Measurements from ENCODE around the gene ZNF608.

ZNF608 gene

GRCh38 chr5:124738681-124739633 is 7.5 kb downstream of the ZNF608 start:
- no peak for DNase-seq

GRCh38 chr5:124737651-124738050 is 8.8 kb downstream of the ZNF608 start:
- no peak for DNase-seq

GRCh38 chr5:124736805-124737188 is 9.6 kb downstream of the ZNF608 start:
- no peak for DNase-seq

DNA sequence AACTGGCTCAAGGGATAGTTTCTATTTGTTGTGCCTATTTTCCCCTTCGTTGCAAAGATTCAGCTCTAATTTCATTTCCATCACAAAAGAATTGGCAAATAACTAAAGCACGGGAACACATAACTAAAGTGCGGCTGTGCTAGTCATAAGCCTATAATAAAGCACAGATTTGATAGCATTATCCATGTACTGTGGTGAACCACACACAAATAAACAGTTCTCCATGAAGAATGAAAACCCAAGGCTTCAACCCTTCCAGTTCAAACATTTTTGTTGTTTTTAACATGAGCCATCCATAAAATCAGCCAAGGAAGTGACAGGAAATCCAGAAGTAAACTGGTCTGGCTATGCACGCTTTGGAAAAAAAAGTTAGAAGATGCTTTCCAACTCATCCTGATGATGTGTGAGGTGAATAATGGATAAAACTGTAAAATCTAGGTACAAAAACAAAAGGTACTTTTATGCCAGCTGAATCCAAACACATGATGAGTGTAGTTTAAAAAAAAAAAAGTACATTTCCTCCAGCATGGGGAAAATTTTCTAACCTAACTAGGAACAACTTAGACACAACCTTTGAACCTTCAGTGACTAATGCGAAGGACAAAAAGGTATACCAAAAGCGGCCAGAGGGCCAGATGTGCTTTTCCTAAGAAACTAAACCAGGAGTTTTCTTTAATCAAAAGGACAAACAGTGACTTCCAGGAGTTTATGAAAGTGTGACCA is 10.2 kb downstream of the ZNF608 start:
- DNase-seq, result no peak

- DNase-seq, result no peak
Measured at GRCh38 chr5:124735169-124735858, 11.1 kb downstream of the ZNF608 start.

- no peak for DNase-seq
Measured at GRCh38 chr5:124734574-124735168, 11.8 kb downstream of the ZNF608 start.

- no peak for DNase-seq
Measured at GRCh38 chr5:124733329-124733650, 13.1 kb downstream of the ZNF608 start.

- no peak for DNase-seq
Measured at GRCh38 chr5:124732428-124733328, 13.8 kb downstream of the ZNF608 start.

DNA sequence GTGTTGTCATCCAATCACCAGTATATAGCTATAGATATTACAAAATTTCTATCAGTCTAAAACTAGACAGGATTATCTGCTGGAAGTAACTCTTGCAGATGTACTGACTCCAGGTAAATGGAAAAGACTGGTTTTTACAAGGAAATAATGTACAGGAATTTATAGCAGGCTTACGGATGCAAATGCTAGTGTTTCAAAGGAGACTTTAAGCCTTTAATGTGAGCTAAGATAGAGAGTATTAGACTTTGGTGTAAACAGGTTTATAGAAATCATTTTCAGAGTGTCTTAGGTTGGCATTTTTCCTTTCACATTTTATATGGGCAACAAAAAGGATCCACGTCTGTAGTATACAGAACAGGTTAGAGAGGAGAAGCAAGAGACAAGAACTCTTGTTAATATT is 16.1 kb downstream of the ZNF608 start:
- DNase-seq, result no peak

DNA sequence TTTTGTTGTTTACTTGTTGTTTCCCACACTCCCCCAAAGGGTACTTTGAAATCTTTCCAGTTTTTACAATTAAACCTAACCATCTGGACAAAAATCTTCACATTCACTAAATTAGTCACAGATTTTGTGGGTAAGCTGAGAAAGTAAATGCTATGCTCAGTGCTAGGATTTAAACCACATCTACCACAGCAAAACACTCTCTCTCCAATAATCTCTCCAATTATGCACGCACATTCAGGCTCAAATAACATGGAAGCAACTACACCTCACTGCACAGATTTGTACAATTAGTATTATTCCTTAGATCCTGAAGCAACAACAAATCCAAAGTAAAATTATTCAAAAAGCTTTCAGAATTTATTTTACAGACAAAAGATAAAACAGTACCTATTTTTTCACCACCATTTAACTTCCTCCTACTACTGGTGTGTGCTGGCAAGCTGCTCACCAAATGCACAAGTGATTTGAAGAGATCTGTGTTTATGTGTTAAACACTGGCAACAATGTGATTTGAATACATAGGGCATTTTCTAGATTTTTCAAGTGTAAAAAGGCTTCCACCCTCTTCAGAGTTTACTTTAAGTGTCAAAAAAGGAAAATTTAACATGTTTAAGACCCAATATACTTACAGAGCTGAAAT is 16.6 kb downstream of the ZNF608 start:
- no peak for DNase-seq

- no peak for DNase-seq
Measured at GRCh38 chr5:124728968-124729332, 17.5 kb downstream of the ZNF608 start.

- DNase-seq, result no peak
Measured at GRCh38 chr5:124728331-124728967, 18.0 kb downstream of the ZNF608 start.

DNA sequence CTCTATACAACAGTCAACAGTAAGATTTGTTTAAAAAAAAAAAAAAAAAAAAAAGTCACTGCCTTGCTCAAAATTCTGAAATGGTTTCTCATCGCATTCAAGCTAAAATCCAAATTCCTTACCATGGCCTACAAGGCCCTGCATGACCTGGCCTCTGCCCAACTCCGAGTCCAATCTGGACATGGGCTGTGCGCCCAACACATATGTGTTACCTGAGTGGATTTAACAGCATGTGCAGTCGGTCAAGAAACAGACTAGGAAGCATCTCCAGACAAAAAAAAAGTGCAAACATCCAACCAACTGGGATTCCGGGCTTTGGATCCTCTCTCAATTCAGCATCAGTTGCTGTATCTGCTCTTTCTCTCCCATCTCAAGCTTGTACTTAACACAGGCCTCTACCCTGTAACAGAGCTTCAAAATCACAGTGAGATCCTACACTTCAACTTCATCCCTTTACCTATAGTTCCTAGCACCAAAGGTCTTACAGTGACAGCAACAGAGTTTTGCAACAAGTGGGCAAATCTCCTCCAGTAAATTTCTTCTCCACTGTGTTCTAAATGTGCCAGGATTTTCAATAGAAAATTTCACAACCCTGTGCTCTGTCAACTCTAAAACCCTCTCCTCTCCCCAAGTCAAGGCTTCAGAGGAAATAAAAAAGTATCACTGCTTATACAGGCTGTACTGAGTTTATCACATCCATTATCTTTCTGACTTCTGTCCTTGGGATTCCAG is 19.6 kb downstream of the ZNF608 start:
- DNase-seq, result no peak

DNA sequence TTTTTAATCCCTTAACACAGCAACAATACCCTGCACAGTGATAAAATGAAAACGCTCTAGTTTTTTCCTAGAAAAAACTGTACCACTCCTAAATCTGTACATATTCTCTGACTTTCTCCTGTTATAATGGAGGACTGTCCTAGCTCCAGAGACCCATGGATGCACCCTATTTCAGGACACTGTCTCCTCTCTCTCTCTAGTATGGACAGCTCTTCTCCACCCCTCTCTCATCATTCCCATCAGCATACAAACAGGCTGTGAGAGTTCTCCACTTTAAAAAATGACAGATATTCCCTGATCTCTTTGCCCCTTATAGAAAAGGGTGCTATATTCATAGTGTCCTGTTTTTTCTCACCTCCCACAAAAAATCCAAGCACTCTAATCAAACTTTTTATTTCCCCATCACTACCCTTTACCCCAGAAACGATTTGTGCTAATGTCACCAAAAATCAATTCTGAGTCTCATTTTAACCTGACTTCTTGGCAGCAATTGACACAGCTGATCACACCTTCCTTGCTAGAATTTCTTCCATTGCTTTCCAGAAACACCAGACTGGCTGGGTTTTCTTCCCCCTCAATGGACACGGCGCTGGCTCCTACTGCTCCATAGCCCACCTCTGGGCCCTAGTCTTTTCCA is 20.7 kb downstream of the ZNF608 start:
- DNase-seq, result no peak

- no peak for DNase-seq
Measured at GRCh38 chr5:124725040-124725434, 21.4 kb downstream of the ZNF608 start.

GRCh38 chr5:124724357-124725039 is 21.9 kb downstream of the ZNF608 start:
- DNase-seq, result no peak

DNA sequence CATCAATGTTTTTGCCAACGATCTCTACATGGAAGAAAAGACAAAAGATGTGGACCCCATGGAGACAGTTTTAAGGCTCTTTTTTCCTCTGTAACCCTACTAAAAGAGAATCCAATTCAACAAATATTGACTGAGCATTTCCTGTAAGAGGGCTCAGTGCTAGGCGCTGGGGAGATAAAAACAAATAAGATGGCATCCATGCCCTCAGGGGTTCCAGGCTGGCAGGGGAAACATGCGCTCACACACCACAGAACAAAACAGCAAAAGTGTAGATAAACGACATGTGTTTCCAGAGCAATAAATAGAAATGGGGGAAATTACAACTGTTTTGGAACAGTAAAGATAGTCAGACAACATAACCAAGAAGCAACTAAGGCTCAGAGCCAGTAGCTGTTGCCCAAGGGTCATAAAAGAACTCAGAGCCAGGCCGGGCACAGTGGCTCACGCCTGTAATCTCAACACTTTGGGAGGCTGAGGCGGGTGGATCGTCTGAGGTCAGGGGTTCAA is 25.2 kb downstream of the ZNF608 start:
- DNase-seq, result no peak

- DNase-seq, result no peak
Measured at GRCh38 chr5:124720593-124720992, 25.8 kb downstream of the ZNF608 start.
